HL-60 (cell line): Measurements from ENCODE around the gene CACNA1C.

Experiments used
- POLR2AphosphoS5 ChIP-seq: IDR thresholded peaks from 2 replicates; pipeline ENCODE4 v1.6.1; 2012; ENCODE audit warnings: low read depth
- TF ChIP-seq, protein P1 (sequence below): IDR thresholded peaks from one replicate; pipeline ENCODE4 v1.5.1; 2011; ENCODE audit warnings: low read length, control low read depth, inconsistent platforms; ENCODE audit not compliant: insufficient read depth

DNA sequence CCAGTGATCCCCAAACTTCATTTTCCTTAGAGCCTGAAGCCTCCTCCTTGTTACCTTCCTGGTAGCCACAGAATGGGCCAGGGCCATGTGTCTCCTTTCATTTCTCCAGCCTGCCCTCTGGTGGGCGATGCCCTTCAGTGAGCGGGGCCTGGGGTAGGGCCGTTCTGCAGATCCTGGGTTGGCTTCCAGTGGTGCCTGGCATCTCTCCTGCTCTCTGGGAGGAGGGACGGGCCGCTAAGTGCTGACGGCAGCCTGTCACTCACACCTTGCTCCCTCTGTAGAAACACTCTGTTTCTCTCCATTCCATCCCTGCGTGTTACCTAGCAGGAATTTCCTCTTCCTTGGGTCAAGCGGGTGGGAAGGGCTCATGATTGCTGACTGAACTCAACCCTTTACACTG is 232.1 kb downstream of the CACNA1C start:
- TF ChIP-seq POLR2AphosphoS5: no peak; the same call in 1 of the 2 replicates
- TF ChIP-seq, protein P1, sequence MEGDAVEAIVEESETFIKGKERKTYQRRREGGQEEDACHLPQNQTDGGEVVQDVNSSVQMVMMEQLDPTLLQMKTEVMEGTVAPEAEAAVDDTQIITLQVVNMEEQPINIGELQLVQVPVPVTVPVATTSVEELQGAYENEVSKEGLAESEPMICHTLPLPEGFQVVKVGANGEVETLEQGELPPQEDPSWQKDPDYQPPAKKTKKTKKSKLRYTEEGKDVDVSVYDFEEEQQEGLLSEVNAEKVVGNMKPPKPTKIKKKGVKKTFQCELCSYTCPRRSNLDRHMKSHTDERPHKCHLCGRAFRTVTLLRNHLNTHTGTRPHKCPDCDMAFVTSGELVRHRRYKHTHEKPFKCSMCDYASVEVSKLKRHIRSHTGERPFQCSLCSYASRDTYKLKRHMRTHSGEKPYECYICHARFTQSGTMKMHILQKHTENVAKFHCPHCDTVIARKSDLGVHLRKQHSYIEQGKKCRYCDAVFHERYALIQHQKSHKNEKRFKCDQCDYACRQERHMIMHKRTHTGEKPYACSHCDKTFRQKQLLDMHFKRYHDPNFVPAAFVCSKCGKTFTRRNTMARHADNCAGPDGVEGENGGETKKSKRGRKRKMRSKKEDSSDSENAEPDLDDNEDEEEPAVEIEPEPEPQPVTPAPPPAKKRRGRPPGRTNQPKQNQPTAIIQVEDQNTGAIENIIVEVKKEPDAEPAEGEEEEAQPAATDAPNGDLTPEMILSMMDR: peak; percentile 63
